Measurements from ENCODE around the gene IGSF9.

Gene IGSF9

GRCh38 chr1:159943908-159944622, 1.3 kb downstream of the IGSF9 start:
- DNase-seq: no peak

- DNase-seq: no peak
These were observed 2.2 kb downstream of the IGSF9 start for GRCh38 chr1:159943278-159943640.

GRCh38 chr1:159942632-159943277, 2.7 kb downstream of the IGSF9 start:
- no peak for DNase-seq

DNA sequence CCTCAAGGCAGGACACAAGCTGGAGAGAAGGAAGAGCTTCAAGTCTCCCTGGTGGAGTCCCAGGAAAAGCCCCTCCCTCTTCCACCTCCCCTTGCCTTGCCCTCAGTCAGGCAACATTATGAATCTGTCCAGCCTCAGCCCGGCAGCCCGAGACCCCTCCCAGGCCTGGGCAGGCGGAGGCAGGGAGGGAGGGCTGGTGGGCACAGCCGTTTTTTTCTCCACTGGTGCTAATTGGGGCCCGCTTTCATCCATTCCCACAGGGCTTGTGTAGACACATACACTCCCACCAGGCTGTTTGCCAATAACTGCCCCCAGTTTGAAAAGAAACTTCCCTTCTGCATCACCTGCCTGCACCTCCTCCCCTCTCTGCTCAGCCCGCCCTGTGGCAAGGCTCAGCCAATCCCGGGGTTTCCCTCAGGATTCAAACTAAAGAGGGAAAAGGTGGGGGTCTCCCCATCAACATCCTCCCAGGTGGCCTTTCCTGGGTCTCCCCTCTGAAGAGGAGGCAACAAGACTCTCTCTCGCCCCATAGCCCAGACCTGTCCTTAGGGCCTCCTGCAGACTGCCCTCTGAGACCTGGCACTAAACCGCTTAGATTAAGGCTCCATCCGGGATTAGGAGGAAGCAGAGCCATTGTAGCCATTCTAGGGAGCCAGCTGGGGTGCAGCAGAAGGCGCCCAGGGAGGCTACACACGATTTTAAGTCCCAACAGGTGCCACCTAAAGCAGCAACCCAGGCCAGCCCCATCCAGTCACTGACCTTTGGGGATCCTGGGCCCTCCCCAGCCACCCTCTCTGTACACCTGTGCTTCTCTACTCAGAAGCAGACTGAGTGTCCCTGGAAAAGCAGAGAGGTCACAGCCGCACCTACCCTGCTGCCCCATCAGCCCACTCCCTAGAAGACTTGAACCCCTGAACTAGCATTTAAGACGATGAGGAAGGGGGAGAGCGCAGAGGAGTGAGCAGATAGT, 3.5 kb downstream of the IGSF9 start:
- DNase-seq: no peak

- no peak for DNase-seq
These were observed 4.3 kb downstream of the IGSF9 start for GRCh38 chr1:159941141-159941540.

DNA sequence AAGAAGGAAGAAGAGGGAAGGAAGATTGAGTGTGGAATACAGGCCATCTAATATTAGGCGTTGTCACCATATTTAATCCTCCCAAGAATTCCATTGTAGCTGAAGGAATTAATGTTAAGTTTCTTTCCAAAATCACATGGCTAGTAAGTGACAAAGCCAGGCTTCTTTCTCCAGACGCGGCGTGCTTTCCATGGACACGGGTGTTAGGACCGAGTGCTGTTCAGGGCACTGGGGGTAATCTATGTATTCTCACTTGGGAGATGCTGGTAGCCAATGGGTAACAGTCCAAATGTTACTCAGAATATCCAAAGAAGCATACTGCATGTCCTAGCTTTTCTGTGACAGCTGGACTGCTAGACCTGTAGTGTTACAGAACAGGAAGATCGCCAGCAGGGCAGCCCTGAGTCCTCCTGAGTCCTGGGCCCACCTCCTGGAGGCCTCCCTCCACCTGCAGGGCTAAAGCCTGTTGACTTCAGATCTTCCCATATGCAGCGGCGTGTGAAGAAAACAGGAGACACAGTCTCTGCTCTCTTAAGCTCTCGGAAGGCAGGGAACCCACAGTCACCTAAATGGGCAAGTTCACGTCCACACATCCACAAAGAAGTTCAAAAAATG, 5.3 kb downstream of the IGSF9 start:
- no peak for DNase-seq

DNA sequence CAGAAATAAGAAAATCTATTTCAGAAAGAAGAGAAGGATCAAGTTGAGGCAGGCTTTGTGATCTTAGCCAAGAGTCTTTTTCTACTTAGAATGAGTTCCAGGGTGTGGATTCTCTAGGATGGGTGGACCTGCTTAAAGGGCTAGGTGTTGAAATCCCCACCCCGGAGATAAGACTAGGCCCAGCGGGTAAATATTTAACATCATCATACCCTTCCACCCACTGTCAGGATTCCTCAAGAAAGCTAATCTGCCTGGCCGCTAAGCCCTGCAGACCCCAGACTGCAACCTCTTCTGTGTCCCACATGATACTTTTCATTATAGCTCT, 5.8 kb downstream of the IGSF9 start:
- DNase-seq: no peak

DNA sequence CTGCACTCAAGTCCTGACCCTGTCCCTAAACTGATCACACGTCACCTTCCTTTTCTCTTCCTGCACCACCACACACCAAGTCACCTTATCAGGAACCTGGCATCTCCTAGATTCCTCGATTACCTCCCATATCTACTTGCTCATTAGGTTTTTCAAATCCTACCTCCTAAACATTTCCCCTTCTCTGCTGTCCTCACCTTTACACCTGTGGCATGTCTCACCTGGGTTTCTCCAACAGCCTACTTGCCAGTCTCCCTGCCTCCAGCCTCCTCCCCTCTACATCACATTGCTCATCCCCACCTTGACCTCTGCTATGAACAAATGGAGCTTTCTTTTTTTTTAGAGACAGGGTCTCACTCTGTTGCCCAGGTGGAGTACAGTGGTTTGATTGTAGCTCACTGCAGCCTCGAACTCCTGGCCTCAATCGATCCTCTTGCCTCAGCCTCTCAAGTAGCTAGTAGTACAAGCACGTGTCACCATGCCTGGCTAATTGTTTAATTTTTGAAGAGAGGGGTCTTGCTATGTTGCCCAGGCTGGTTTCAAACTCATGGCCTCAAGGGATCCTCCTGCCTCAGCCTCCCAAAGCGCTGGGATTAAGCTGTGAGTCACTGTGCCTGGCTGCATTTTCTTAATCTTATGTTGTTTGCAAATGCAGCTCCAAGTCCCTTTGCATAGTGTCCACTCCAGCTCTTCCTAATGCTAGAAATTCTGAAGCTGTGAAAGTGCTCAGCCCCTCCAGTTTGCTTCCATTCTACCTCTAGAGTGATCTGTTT, 6.3 kb downstream of the IGSF9 start:
- DNase-seq: no peak

DNA sequence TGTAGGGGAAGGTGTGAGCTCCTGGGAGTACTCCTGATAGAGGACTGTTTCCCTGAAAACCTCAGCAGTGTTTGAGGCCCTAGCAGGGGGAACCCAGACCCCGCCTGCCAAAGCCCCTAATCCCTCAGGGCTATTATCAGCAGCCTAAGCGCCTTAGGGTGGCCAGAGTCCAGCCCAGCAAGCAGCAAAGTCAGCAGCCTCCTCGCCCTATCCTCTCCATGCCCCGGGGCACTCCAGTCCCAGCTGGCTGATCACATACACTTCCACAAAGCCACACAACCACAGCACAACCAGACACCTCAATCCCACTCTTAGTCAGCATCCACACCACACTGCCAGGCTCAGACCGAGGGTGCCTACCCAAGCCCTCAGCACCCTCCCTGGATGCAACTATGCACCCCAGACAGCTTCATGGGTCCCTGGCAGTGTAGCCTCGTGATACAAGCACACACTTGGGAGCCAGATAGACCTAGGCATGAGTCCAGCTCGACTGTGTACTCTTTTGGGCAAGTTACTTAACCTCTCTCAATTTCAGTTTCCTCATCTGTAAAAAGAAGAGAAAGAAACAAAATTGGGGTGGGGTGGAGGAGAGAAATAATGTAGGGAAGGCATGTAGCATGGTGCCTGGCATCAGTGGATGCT, 7.1 kb downstream of the IGSF9 start:
- DNase-seq: peak; percentile 55

DNA sequence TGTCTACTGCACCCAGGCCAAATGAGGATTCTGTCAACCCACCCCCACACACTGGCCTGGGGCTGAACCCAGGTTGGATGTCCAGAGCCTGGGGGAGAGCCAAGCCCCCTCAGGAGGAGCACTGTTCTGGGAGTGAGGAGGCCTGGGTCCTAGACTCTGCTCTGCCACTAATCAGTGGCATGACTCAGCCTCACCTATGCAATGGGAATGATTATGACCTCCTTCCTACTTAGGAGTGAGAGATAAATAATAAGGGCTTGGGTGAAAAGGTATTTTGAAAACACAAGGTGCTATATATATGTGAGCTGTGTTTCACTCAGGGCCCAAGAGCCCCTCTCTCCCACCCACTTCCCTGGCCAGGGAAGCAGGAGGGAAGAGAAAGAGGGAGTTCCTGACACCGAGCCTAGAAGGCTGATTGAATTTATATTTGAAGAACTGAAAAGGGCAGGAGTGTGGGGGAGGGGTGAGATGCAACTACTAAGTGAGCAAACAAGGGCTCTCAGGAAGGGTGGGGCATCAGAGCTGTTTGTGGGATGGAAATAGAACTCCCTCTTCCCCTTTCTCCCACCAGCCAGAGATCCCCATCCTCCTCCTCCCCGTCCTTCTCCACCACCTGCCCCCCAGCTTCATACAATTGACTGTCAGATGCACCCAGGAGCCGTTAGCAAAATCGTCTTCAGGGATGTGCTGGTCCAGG, 8.2 kb downstream of the IGSF9 start:
- peak; percentile 74 for DNase-seq

DNA sequence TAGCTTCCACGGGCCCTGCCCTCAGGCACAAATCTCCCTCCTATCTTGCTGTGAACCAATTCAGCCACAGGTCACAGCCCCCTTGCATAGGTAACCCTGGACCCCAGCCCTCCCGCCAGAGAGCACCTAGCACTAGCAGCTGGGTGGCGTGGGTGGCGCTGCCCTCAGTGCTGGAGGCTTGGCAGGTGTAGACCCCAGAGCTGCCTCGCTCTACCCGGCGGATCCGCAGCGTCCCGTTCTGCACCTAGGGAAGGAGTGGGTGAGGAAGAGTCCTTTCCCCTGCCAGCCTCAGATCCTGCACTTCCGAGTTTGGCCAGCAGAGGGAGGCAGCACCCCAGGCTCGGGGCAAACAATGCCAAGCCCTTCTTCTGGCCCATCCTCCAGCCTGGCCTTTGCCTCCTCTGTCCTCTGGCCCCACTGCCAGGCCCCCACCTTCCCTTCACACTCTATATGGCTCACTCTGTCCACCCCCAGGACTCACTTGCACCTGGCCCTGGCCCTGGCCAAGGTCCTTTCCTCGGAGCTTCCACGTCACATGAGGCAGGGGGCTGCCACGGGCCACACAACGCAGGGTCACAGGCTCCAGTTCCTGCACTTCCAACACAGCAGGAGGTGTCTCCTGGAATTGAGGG, 9.0 kb downstream of the IGSF9 start:
- peak; percentile 79 for DNase-seq

DNA sequence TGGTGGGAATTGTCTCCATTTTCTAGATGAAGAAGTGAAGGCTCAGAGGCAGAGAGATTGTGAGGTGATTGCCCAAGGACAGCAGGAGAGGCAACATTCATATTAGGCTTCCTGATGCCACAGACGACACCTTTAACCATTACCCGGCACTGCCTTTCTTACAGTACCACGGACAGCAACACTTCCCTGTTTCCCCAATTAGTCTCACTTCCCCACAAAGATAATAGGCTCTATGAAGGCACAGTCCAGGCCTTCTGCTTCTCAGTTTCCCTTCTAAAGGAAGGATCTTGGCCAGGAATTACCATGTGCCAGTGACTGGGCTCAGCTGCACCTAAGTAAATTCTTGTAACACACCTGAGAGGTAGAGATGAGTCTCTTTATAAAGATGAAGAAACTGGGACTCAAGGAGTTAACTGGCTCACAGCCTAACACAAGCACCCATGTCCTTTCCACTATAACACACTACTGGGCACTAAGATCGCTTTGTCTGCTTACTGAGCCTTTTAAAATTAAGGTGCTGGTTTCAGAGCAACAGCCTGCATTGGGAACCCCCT, 9.6 kb downstream of the IGSF9 start:
- peak; percentile 46 for DNase-seq

GRCh38 chr1:159935305-159935704, 10.1 kb downstream of the IGSF9 start:
- no peak for DNase-seq

GRCh38 chr1:159934136-159935039, 11.0 kb downstream of the IGSF9 start:
- no peak for DNase-seq

- no peak for DNase-seq
These were observed 12.1 kb downstream of the IGSF9 start for GRCh38 chr1:159933347-159933746.

- no peak for DNase-seq
These were observed 12.8 kb downstream of the IGSF9 start for GRCh38 chr1:159932296-159933285.

DNA sequence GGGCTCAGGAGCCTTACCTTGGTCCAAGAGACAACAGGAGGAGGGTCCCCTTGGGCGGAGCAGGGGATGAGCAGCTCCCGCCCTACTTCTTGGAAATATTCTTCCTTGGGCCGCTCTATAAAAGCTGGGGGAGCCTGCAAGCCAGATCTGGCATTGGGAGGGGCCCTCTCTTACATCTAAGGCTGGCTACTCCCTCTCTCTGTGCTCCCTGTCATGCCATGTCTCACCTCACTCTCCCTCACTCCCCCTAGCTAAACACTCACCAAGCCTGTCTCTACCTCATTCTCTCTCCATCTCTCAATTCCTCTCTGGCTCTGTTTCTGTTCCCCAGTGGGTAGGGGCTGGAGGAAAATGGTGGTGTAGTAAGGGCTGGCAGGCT, 13.6 kb downstream of the IGSF9 start:
- no peak for DNase-seq

DNA sequence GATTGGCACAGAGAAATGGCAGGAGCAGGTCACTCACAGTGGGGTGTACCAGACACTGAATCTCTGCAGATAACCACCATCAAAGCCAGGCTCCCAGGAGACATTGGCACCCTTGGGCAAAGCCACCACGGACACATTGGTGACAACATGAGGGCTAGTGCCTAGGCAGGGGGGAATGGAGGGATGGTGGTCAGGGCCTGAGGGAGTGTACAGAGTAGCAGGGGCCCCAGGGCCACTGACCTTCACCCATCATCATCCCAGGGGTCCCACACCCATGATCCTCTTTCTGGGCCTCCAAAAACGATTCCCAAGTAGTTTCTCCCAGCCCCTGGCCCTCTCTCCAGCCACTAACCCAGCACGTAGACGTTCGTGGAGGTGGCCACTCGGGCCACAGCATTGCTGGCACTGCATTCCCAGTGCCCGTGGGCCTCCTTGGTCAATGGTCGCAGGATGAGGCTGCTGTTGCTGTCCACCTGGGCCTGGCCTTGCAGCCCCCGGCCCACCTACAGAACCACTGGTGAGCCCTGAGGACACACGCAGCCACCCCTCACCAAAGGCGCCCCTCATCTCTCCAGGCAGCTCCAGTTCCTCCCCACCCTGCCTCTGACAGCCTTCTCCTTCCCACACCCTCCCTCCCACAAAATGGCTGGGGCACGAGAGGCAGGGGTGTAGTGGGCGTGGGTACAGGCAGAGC, 14.2 kb downstream of the IGSF9 start:
- no peak for DNase-seq

All from RPMI8226 (cell line).